Measurements from ENCODE around the gene PRR29.

- TF ChIP-seq TAF1 (IDR thresholded peaks at IDR 0.05; ENCODE audit: borderline replicate concordance, insufficient read depth, low read length), result no peak
- TF ChIP-seq REST (IDR thresholded peaks at IDR 0.05; ENCODE audit: insufficient read depth in 1 of 2, low read depth in 2 of 2, low read length in 2 of 2), result no peak
- TF ChIP-seq SIN3A (IDR thresholded peaks at IDR 0.05; ENCODE audit: borderline replicate concordance, insufficient read depth, low read length), result no peak
- TF ChIP-seq POLR2AphosphoS5 (IDR thresholded peaks at IDR 0.05; ENCODE audit: low read depth, low read length), result no peak
- TF ChIP-seq FOXP2 (optimal IDR thresholded peaks at IDR 0.05; ENCODE audit: borderline replicate concordance, extremely low read depth, extremely low read length, insufficient read depth), result no peak
Observed at GRCh38 chr17:63961355-63962212, 36.6 kb upstream of the PRR29 start.

All from PFSK-1 (cell line).